GM21447 (cell line): ENCODE results near the gene TMEM126B.
"Not testable (repeated sequence)": the region's sequence is repeated elsewhere in the genome, so short reads cannot be mapped to it uniquely, and the experiment has no call there.

Experiments
- ATAC-seq: cut with Tn5 transposase; IDR thresholded peaks from one replicate; pipeline ENCODE4 v1.9.1; 2021; ENCODE audit not compliant: unreplicated experiment

The TMEM126B gene

GRCh38 chr11:85627998-85628770, at the start of gene TMEM126B:
TSS of gene TMEM126B (plus strand) at chr11:85628593. CDS start at chr11:85628608, 15 bp downstream.
- peak; percentile 99 for ATAC-seq

DNA sequence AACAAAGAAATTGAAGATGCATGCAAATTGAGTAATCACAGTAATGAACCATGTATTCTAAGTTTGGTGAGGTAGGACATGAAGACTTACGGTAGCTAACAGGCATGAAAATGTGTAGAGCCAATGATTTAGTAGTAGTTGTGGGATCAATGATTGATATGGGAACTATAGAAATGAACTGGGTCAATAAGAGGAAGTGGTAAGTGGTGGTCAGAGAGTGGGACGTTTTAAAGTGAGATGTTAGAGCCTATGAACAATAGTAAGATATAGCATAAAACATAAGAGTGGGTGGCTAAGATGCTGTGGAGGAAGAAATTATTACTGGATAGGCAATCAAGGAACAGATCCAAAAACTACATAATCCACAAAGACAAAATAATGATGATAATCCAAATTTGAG, 46.3 kb upstream of the TMEM126B start:
- no peak for ATAC-seq

DNA sequence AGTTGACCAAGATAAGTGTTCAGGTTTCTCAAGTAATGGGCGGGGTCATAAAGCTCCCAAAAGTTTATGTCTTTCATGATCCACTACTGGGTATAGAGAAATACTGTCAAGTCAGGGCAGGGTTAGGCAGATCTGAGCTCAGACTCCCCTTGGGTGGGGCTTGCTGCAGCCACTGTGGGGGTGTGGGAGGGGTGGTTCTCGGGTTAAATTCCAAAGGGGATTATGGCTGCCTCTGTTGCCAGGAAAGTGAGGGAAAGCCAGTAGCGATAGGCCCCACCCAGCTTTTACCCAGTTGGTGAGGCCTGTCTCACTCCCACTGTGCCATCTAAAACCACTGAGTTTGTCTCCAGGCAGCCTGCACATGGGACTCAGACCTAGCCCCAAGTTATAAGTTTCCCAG, 39.0 kb upstream of the TMEM126B start:
- ATAC-seq, result no peak

DNA sequence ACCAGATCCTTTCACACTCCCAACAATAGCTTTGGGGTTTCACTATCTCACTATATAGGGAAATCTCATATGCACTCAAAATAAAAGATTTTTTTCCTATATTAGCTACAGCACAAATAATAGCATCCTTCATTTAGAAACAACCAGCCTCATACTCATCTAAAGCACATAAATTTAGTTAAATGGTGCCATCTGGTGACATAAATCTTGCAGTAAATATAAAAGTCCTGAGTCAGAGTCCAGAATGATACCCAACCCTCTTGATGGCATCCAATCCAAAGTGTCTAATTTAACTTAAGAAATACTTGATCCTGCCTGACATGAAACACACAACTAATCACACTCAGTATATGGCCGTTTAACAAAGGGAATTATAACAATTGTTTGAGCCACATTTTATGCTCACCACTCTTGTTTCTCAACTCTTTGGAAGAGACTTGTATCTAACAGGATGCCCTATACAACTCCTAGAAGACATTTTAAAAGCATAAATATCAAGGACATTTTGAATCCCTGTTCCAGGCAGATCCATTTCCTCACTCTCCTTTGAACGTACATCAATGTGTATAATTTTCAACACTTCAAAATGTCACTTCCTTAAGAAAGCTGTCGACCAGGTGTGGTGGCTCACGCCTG, 37.4 kb upstream of the TMEM126B start:
- no peak for ATAC-seq

DNA sequence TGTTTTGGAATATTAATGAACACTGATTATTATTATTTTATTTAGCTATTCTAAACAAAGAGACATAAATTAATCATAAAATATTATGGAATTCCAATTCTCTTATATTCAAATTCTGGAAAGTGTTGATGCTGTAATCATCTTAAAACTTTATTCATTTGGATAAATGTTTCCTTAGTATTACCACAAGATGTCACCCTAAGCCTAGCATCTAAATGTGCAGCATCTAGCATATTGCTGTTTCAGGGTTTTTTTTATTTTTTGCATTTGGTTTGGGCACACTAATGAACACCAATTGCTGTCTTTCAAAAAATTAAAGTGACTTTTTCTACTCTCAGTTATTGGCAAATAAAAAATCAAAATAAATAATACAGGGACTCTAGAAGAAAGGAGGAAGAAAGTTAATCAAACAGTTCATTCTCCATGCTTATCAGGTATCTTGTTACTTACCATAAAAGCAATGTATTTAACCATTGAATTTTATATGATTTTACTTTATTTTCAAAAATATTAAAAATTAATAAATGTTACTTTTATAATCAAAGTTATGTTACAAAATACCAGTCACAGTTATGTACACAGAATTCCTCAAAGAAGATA, 33.0 kb upstream of the TMEM126B start:
- peak; percentile 65 for ATAC-seq

DNA sequence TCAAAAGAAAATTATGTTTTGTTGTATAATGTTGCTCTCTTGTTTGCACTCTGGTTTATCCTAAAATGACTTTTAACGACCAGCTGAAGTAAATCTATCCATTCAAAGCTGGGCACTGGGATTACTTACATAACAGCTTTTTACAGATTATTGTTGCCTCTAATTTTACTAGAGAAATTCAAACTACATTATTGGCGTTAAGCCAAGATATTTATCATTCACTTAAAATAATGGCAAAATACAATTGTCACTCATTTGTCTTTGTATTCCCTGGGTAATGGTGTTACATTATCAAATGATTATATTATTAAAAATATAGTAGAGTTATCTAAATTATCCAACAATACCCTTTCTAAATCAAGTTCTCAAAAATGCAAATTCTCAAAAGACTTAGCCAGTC, 31.5 kb upstream of the TMEM126B start:
- no peak for ATAC-seq

DNA sequence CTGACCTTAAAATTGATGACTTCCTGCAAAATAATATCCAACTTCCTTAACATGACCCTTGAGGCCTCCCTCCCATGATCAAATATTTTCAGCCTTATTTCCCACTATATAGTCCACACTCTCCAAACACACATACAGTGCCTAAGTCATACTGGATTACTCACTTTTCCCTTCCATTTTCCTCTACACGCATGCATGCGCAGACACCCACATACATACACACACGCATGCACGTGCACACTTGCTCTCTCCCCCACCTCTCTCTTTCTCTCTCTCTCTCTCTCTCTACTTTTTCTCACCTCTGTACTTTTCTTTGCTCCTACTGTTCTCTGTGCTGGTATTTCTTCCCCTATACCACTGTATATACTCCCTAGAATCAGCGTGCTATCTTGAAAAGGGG, 29.3 kb upstream of the TMEM126B start:
- no peak for ATAC-seq

DNA sequence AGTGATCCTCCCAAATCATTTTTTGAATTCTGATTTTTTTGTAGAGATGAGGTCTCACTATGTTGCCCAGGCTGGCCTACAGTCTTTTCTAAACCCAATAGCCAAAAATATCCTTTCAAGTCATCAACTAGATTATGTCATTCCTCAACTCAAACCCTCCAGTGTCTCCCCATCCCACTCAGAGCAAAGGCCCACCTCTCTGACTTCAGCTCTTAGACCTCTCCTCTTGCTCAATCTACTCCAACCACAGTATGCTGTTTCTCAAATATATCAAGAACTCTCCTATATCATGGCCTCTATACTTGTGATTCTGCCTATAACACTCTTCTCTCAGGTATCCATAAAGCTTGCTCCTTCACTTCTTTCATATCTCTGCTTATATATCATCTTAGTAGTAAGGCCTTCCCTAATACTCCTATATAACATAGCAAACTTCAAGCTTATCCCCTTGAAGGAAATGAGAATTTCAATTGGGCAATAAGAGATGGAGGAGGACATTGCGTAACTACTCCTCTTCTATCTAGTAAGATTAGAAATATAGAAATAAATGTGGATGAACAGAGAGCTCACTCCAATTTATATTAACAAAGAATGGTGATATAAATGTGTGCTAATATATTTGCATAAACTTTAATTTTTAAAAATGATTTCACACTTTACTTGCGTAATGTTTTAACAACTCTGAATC, 25.7 kb upstream of the TMEM126B start:
- ATAC-seq, result no peak

- ATAC-seq, result no peak
These were observed 25.2 kb upstream of the TMEM126B start for GRCh38 chr11:85603220-85603619.

- ATAC-seq, result not testable (repeated sequence)
These were observed 22.2 kb upstream of the TMEM126B start for GRCh38 chr11:85606237-85606636.

GRCh38 chr11:85608621-85609020, 19.8 kb upstream of the TMEM126B start:
- not testable (repeated sequence) for ATAC-seq

GRCh38 chr11:85609286-85609685, 19.1 kb upstream of the TMEM126B start:
- ATAC-seq, result not testable (repeated sequence)

DNA sequence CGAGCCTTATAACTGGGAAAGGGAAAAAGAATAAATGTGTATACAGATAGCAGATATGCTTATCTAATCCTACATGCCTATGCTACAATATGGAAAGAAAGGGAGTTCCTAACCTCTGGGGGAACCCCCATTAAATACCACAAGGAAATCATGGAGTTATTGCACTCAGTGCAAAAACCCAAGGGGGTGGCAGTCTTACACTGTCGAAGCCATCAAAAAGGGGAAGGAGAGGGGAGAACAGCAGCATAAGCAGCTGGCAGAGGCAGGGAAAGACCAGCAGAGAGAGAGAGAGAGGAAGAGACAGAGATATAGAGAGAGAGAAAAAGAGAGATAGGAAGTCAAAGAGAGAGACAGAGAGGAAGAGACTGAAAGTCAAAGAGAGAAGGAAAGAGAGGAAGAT, 16.8 kb upstream of the TMEM126B start:
- ATAC-seq, result not testable (repeated sequence)

DNA sequence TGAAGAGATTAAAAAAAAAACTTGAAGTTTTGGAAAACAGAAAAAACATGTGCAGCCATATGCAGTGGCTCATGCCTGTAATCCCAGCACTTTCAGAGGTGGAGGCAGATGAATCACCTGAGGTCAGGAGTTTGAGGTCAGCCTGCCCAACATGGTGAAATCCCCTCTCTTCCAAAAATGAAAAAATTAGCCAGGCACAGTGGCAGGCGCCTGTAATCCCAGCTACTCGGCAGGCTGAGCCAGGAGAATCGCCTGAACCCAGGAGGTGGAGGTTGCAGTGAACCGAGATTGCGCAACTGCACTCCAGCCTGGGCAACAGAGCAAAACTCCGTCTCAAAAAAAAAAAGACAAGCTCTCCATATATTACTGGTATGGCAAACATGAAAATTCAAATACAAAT, 8.9 kb upstream of the TMEM126B start:
- no peak for ATAC-seq

- ATAC-seq, result no peak
These were observed 8.1 kb upstream of the TMEM126B start for GRCh38 chr11:85620256-85620655.

DNA sequence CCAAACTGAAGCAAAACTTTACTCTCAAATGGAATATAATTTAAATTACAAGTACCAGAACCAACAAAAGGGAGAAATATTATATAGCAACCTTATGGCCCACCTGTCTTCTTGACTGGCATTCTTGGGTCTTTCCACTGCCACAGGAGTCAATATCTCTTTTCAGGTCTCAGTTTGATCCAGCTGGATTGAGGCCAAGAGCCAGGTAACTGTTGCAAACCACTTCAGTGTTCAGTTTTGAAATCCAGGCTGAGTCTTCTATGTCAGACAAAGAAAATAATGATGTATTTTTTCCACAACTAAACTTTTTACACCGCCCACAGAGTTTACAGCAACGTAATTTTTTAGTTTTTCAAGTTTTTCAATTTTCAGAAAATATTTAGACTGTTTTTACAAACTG, 1.9 kb upstream of the TMEM126B start:
- no peak for ATAC-seq

GRCh38 chr11:85627332-85627997, 928 bp upstream of the TMEM126B start, which contains the start of gene DLG2:
TSS of gene DLG2 (minus strand) at chr11:85627344.
- peak; percentile 2 for ATAC-seq

- ATAC-seq, result peak; percentile 4
These were observed 463 bp downstream of the TMEM126B start for GRCh38 chr11:85628771-85629341.

GRCh38 chr11:85634747-85635146, 6.4 kb downstream of the TMEM126B start:
- no peak for ATAC-seq

DNA sequence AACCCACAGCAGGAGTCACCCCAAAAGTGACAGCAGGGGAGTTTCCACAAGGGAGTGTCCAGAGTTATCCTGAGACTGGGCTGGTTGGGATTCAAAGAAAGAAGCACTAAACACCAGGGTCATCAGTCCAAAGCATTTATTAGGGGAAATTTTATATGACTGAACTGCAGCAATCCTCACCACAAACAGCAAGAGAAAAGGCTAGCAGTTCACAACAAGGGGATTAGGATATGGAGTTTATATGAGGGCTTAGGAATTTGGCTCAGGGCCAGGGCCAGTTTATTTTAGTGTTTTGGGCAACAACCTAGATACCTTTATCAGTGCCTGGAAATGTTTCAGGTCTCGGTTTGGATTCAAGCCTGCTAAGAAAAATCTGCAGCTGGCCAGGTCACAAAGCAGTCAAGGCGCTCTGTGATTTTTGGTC, 14.8 kb downstream of the TMEM126B start:
- ATAC-seq, result no peak

GRCh38 chr11:85647078-85647477, 18.7 kb downstream of the TMEM126B start:
- ATAC-seq, result no peak
